GM12892 (cell line): Measurements from ENCODE around the gene MPHOSPH9.

Experiments
- POLR2A ChIP-seq: IDR thresholded peaks from 2 replicates; pipeline ENCODE4 v1.6.1; 2011; ENCODE audit warnings: low read depth, low read length, control low read depth
- POLR2AphosphoS5 ChIP-seq: IDR thresholded peaks from 2 replicates; pipeline ENCODE4 v1.6.1; 2011; ENCODE audit warnings: low read depth, low read length, control low read depth
- TAF1 ChIP-seq: IDR thresholded peaks from 2 replicates; pipeline ENCODE4 v1.6.1; 2011; ENCODE audit warnings: low read depth, mild to moderate bottlenecking, control low read depth, low read length, borderline replicate concordance

GRCh38 chr12:123133701-123134100 is 99.2 kb downstream of the MPHOSPH9 start:
- TF ChIP-seq POLR2A (no peak), TAF1 (no peak), POLR2AphosphoS5 (no peak)
